SK-N-MC (cell line): ENCODE results near the gene TTC9C.
A peak's percentile ranks its signal among the peaks of the same experiment; 100 is the strongest.

Experiments
- EZH2 ChIP-seq: fragments of 200-600 bp; sonication (generic); IDR thresholded peaks from one replicate; pipeline ENCODE4 v1.6.1; 2017; ENCODE audit warnings: antibody characterized with exemption
- POLR2AphosphoS5 ChIP-seq: IDR thresholded peaks from 2 replicates; pipeline ENCODE4 v1.6.1; 2012; ENCODE audit warnings: mild to moderate bottlenecking, low read depth, low read length, borderline replicate concordance

- TF ChIP-seq EZH2, result no peak
- TF ChIP-seq POLR2AphosphoS5, result peak; percentile 32; the same call in 1 of the 2 replicates
These were observed 38.7 kb upstream of the TTC9C start, which contains the start of gene LRRN4CL for GRCh38 chr11:62689421-62690183.
